Placental epithelial cell (primary cell): ENCODE results near the gene TSPAN33. TPM values are rescaled to one million over a fixed set of nuclear protein-coding genes. Genes with fewer than 3 reads are reported as not detected.

Experiments
- small RNA-seq: library from RNA; depleted of rRNA; stranded (forward); fragments of <200 nt; gene quantifications from one replicate; pipeline ENCODE3, GENCODE V24; 2012
- total RNA-seq: library from RNA; depleted of rRNA; stranded (reverse); fragments of >200 nt; gene quantifications from 2 replicates; pipeline ENCODE4 v1.2.3, GENCODE V29; 2012

Gene TSPAN33, protein sequence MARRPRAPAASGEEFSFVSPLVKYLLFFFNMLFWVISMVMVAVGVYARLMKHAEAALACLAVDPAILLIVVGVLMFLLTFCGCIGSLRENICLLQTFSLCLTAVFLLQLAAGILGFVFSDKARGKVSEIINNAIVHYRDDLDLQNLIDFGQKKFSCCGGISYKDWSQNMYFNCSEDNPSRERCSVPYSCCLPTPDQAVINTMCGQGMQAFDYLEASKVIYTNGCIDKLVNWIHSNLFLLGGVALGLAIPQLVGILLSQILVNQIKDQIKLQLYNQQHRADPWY
- total RNA-seq: under 0.01 and 0.65 TPM in 2 replicates

GRCh38 chr7:129144095-129144833 is at the start of gene TSPAN33:
TSPAN33 (plus strand) TSS chr7:129144707; CDS start chr7:129144981, 274 bp downstream.

DNA sequence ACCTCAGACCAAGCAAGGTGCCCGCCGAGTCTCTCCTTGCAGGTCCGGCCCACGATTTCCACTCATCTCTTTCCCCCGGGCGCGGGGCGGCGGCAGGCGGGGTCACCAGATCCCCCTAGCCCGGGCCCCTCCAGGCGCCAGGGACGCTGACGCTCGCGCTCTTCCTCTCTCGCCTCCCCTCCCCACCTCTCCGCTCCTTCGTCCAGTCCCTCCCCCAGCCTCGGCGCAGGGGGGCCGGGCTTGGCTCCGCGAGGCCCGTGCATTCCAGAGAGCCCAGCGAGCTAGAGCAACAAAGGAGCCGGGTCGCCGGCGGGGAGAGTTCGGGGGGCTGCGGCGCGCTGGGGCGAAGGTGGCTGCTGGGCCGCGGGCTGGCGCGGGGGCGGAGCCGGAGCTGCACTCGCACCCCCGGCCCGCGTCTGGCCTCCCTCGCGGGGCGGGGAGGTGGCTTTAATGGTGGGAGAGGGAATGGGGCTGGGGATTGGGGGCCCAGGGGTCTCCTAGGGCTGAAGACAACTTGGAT is 43.9 kb downstream of the TSPAN33 start, which contains the start of gene SMO:
TSS of gene SMO (plus strand) at position 262 of the 520 bp plus-strand sequence. CDS start 519 bp downstream, outside the sequence.

Small RNA genes lying within 50 kb of the gene (small RNA-seq; reads per million reads assigned to genes)
- 0.63 reads per million, percentile 38 among the genes with 10 or more reads in this experiment for gene RNY1P11

Other genes with a start within 250 kb of the TSPAN33 start
- 0.33 and 1.2 TPM in 2 replicates for gene KCP, start 234.0 kb upstream of the TSPAN33 start, total RNA-seq
- gene IRF5, start 206.8 kb upstream of the TSPAN33 start, total RNA-seq: under 0.01 and 0.22 TPM in 2 replicates
- 49.9 and 57.2 TPM in 2 replicates for gene TNPO3, start 89.6 kb upstream of the TSPAN33 start, total RNA-seq
- 12.3 and 26.7 TPM in 2 replicates for gene SMO, start 43.9 kb downstream of the TSPAN33 start, total RNA-seq
- gene AHCYL2, start 80.3 kb downstream of the TSPAN33 start, total RNA-seq: 9.0 and 10.4 TPM in 2 replicates